IMR-90 (cell line): ENCODE results near the gene LMOD2. TPM values are rescaled to one million over a fixed set of nuclear protein-coding genes. Genes with fewer than 3 reads are reported as not detected.
A peak's percentile ranks its signal among the peaks of the same experiment; 100 is the strongest.

ENCODE experiments used
- ATAC-seq: fragments of 200-7000 bp; cut with Tn5 transposase; 2 replicates; pipeline ENCODE4 v1.9.1; 2020; ENCODE audit warnings: low read depth, mild to moderate bottlenecking, moderate library complexity
- BruUV-seq: library from RNA; stranded (reverse); fragments of 400-500 nt; replicated peaks from 2 replicates; lab custom pipeline; 2021; lab: Mats Ljungman, UMichigan
- CTCF ChIA-PET: fragments of 300-600 bp; formaldehyde crosslinking; extraction: SDS; loops from one replicate; lab custom pipeline; 2021; ENCODE audit warnings: antibody characterized with exemption; lab: Yijun Ruan, JAX
- POLR2A ChIA-PET: fragments of 300-600 bp; sonication (Branson Sonifier 250); formaldehyde crosslinking; loops from one replicate; lab custom pipeline; 2022; ENCODE audit warnings: antibody characterized with exemption; ENCODE audit not compliant: unreplicated experiment; lab: Charles Lee
- DNase-seq: peaks from one replicate; pipeline ENCODE4 v3.0.0; 2013
- H2AFZ ChIP-seq: replicated peaks from 2 replicates; pipeline ENCODE3; 2013; ENCODE audit warnings: low read length, mild to moderate bottlenecking; ENCODE audit not compliant: poor library complexity
- H2AK5ac ChIP-seq: 2 replicates; pipeline ENCODE4 v1.6.1; 2013; ENCODE audit warnings: low read depth, low read length, inconsistent platforms
- H2AK9ac ChIP-seq: replicated peaks from 2 replicates; pipeline ENCODE3; 2013; ENCODE audit warnings: mild to moderate bottlenecking, low read depth, low read length, moderate library complexity; ENCODE audit not compliant: poor library complexity
- H2BK120ac ChIP-seq: 2 replicates; pipeline ENCODE4 v1.6.1; 2013; ENCODE audit warnings: low read depth, low read length, inconsistent platforms
- H2BK15ac ChIP-seq: 3 replicates; pipeline ENCODE4 v1.6.1; 2013; ENCODE audit warnings: low read depth, low read length, inconsistent platforms
- H2BK20ac ChIP-seq: 2 replicates; pipeline ENCODE4 v1.6.1; 2013; ENCODE audit warnings: low read depth, mild to moderate bottlenecking, inconsistent platforms, low read length, moderate library complexity
- H2BK5ac ChIP-seq: 2 replicates; pipeline ENCODE4 v1.6.1; 2013; ENCODE audit warnings: mild to moderate bottlenecking, low read depth, low read length, inconsistent platforms; ENCODE audit not compliant: poor library complexity, severe bottlenecking
- H3K14ac ChIP-seq: replicated peaks from 2 replicates; pipeline ENCODE4 v1.6.1; 2013; ENCODE audit warnings: low read depth, low read length, inconsistent platforms
- H3K18ac ChIP-seq: 2 replicates; pipeline ENCODE4 v1.6.1; 2013; ENCODE audit warnings: low read depth, low read length, control low read depth
- H3K23ac ChIP-seq: 2 replicates; pipeline ENCODE4 v1.6.1; 2013; ENCODE audit warnings: low read depth, low read length, inconsistent platforms
- H3K27ac ChIP-seq: 2 replicates; pipeline ENCODE4 v1.5.1; 2013; ENCODE audit warnings: mild to moderate bottlenecking, control low read depth, low read length; ENCODE audit not compliant: insufficient read depth
- H3K27me3 ChIP-seq: 2 replicates; pipeline ENCODE4 v1.6.1; 2013; ENCODE audit warnings: low read length; ENCODE audit not compliant: control insufficient read depth, insufficient read depth
- H3K36me3 ChIP-seq: 2 replicates; pipeline ENCODE4 v1.6.1; 2013; ENCODE audit warnings: low read length, mixed read lengths; ENCODE audit not compliant: control insufficient read depth, insufficient read depth
- H3K4ac ChIP-seq: 2 replicates; pipeline ENCODE4 v1.6.1; 2013; ENCODE audit warnings: low read depth, low read length, inconsistent platforms
- H3K4me1 ChIP-seq: 2 replicates; pipeline ENCODE4 v1.6.1; 2013; ENCODE audit warnings: low read length, mixed read lengths; ENCODE audit not compliant: control insufficient read depth, insufficient read depth
- H3K4me2 ChIP-seq: 2 replicates; pipeline ENCODE4 v1.6.1; 2013; ENCODE audit warnings: low read depth, mild to moderate bottlenecking, control low read depth, low read length, moderate library complexity
- H3K4me3 ChIP-seq: 2 replicates; pipeline ENCODE4 v1.5.1; 2013; ENCODE audit warnings: low read depth, mild to moderate bottlenecking, control low read depth, low read length, moderate library complexity; ENCODE audit not compliant: insufficient read depth
- H3K56ac ChIP-seq: 2 replicates; pipeline ENCODE4 v1.6.1; 2013; ENCODE audit warnings: low read length, inconsistent platforms; ENCODE audit not compliant: insufficient read depth; ENCODE audit errors: extremely low read depth
- H3K79me1 ChIP-seq, 2 experiments: 2 replicates each; pipeline ENCODE4 v1.6.1; 2013; ENCODE audit warnings: low read length in 2 of 2, inconsistent platforms in 1 of 2, low read depth in 1 of 2
- H3K9ac ChIP-seq: 2 replicates; pipeline ENCODE4 v1.6.1; 2013; ENCODE audit warnings: low read depth, low read length, control low read depth
- H3K9me1 ChIP-seq: 2 replicates; pipeline ENCODE4 v1.6.1; 2013; ENCODE audit warnings: low read length, inconsistent platforms; ENCODE audit not compliant: insufficient read depth
- H3K9me3 ChIP-seq: 2 replicates; pipeline ENCODE4 v1.6.1; 2013; ENCODE audit warnings: low read length; ENCODE audit not compliant: control insufficient read depth, insufficient read depth
- H4K20me1 ChIP-seq: 2 replicates; pipeline ENCODE4 v1.6.1; 2013; ENCODE audit warnings: low read length, inconsistent platforms; ENCODE audit not compliant: insufficient read depth
- H4K5ac ChIP-seq: 2 replicates; pipeline ENCODE4 v1.6.1; 2013; ENCODE audit warnings: mild to moderate bottlenecking, low read depth, low read length, control low read depth
- H4K8ac ChIP-seq, 2 experiments: 2 replicates each; pipeline ENCODE4 v1.6.1; 2013; ENCODE audit warnings: low read depth in 2 of 2, low read length in 2 of 2, control low read depth in 1 of 2, inconsistent platforms in 1 of 2
- H4K91ac ChIP-seq: 2 replicates; pipeline ENCODE4 v1.6.1; 2013; ENCODE audit warnings: low read depth, low read length, inconsistent platforms; ENCODE audit not compliant: insufficient read depth
- BHLHE40 ChIP-seq: fragments of 150-350 bp; IDR thresholded peaks from 2 replicates; pipeline ENCODE4 v1.6.1; 2016; ENCODE audit warnings: mild to moderate bottlenecking, low read depth, low read length
- CEBPB ChIP-seq: IDR thresholded peaks from 2 replicates; pipeline ENCODE4 v1.6.1; 2012; ENCODE audit warnings: low read depth, low read length, improper control_type of control experiment
- CHD1 ChIP-seq: IDR thresholded peaks from 2 replicates; pipeline ENCODE4 v1.6.1; 2012; ENCODE audit warnings: low read depth, low read length, improper control_type of control experiment
- FOS ChIP-seq: fragments of 150-350 bp; IDR thresholded peaks from 2 replicates; pipeline ENCODE4 v1.6.1; 2016; ENCODE audit warnings: low read depth, low read length
- MAFK ChIP-seq: IDR thresholded peaks from 2 replicates; pipeline ENCODE4 v1.6.1; 2012; ENCODE audit warnings: low read depth, low read length, improper control_type of control experiment
- MAZ ChIP-seq: IDR thresholded peaks from 2 replicates; pipeline ENCODE4 v1.6.1; 2012; ENCODE audit warnings: low read depth, mild to moderate bottlenecking, low read length, improper control_type of control experiment, moderate library complexity, borderline replicate concordance
- MXI1 ChIP-seq: IDR thresholded peaks from 2 replicates; pipeline ENCODE4 v1.6.1; 2012; ENCODE audit warnings: low read depth, mild to moderate bottlenecking, low read length, moderate library complexity, borderline replicate concordance
- NFE2L2 ChIP-seq: fragments of 150-350 bp; IDR thresholded peaks from 2 replicates; pipeline ENCODE4 v1.6.1; 2016; ENCODE audit warnings: low read depth, mild to moderate bottlenecking, low read length
- POLR2A ChIP-seq: IDR thresholded peaks from 2 replicates; pipeline ENCODE4 v1.6.1; 2012; ENCODE audit warnings: mild to moderate bottlenecking, low read depth, low read length
- RAD21 ChIP-seq: IDR thresholded peaks from 2 replicates; pipeline ENCODE4 v1.6.1; 2012; ENCODE audit warnings: low read length, improper control_type of control experiment
- RCOR1 ChIP-seq: IDR thresholded peaks from 2 replicates; pipeline ENCODE4 v1.6.1; 2012; ENCODE audit warnings: mild to moderate bottlenecking, low read length, improper control_type of control experiment; ENCODE audit not compliant: insufficient replicate concordance
- RFX5 ChIP-seq: IDR thresholded peaks from 2 replicates; pipeline ENCODE4 v1.8.0; 2012; ENCODE audit warnings: low read depth, mild to moderate bottlenecking, low read length, moderate library complexity
- SMC3 ChIP-seq: fragments of 150-350 bp; IDR thresholded peaks from 2 replicates; pipeline ENCODE4 v1.6.1; 2016; ENCODE audit warnings: low read depth, mild to moderate bottlenecking, antibody characterized with exemption, low read length, moderate library complexity
- WGBS, 2 experiments: methylation state at CpG; one replicate each; pipeline versions ENCODE4 v1.1.5 to v1.1.7; 2013; ENCODE audit warnings: missing lambda C conversion rate in 2 of 2; ENCODE audit not compliant: insufficient read length in 1 of 2; ENCODE audit errors: extremely low coverage in 2 of 2; 5-methylcytosine and 5-hydroxymethylcytosine counted together
- dilution Hi-C: fragments of 300-500 bp; cut with HindIII; formaldehyde crosslinking; loops from one replicate; pipeline ENCODE4 v1.14.3; 2018; ENCODE audit warnings: low sequenced_read_pairs; ENCODE audit not compliant: unreplicated experiment
- in situ Hi-C: fragments of 300-500 bp; cut with MboI; formaldehyde crosslinking; loops from 3 replicates; pipeline ENCODE4 v1.14.3; 2019; ENCODE audit warnings: low sequenced_read_pairs, inconsistent platforms, mixed read lengths
- intact Hi-C: fragments of 100-400 bp; cut with micrococcal nuclease; formaldehyde crosslinking; loops from 2 replicates; pipeline ENCODE4 v1.10.0; 2022
- polyA plus RNA-seq, 3 experiments: library from polyadenylated mRNA; depleted of rRNA; stranded (reverse); fragments of >200 nt; gene quantifications; 2 replicates each; pipeline ENCODE4 v1.2.3, GENCODE V29; 2012; ENCODE audit warnings: low replicate concordance in 1 of 3
- total RNA-seq: library from RNA; depleted of rRNA; stranded (reverse); fragments of >200 nt; gene quantifications from 2 replicates; pipeline ENCODE4 v1.2.3, GENCODE V29; 2012
- TF ChIP-seq, protein P1 (sequence below): fragments of 150-350 bp; IDR thresholded peaks from 2 replicates; pipeline ENCODE4 v1.6.1; 2016; ENCODE audit warnings: low read depth, mild to moderate bottlenecking, low read length, moderate library complexity, borderline replicate concordance
- TF ChIP-seq, protein P2 (sequence below): conservative IDR thresholded peaks from 2 replicates; pipeline ENCODE4 v1.5.1; 2012; ENCODE audit warnings: mild to moderate bottlenecking, low read depth, low read length, improper control_type of control experiment
- TF ChIP-seq, protein P3 (sequence below): fragments of 150-350 bp; IDR thresholded peaks from 2 replicates; pipeline ENCODE4 v1.6.1; 2017; ENCODE audit warnings: mild to moderate bottlenecking, antibody characterized with exemption, low read length, low read depth

LMOD2 gene
- total and polyA plus RNA-seq, 2 of the 4 experiments (the other 2 are of a cell fraction), result not detected

DNA sequence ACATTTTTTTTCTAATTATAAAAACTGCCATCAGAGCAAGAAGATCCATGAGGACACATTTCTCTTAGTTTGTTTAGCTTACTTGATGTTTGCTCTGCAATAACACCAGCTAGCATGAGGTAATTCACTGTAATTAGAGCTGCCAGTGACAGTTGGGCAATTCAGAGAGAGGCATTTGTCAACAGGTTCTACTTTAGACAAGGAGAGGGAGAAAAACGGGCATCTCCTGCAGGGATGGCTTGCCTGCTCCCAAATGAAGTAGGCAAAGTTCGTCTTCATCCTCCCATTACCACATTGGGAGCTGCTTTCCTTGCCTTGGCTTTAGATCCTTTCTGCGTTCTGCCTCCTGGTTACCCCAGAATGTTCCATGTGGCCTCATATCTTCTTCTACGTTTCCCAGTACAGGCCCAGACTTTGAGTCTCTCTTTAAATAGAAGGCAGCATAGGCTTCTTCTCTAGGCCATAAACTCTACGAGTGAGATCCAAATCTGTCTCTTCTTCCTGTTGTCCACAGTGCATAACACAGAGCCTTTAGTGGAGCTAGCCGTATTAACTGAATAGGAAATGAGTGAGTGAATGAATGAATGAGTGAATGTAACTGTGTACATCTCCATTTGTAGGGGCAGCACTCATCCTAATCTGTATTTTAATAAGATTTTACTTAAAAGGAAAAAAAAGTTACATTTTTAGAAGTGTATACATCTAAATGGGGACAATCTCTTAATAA lies 32.8 kb upstream of the LMOD2 start:
- Histone ChIP-seq H2AFZ (no peak overlapping the region), H4K8ac (no peak overlapping the region), H4K5ac (no peak overlapping the region), H2BK20ac (no peak overlapping the region), H3K4me3 (no peak overlapping the region), H2BK5ac (no peak overlapping the region), H3K36me3 (no peaks in the 10 kb centered on the region), H3K27ac (no peak overlapping the region), H3K27me3 (peaks cover 2% of the 10 kb centered on the region; the same call in 1 of the 2 replicates), H3K9me3 (no peaks in the 10 kb centered on the region), H3K9ac (no peak overlapping the region), H3K18ac (no peak overlapping the region), H3K14ac (no peak overlapping the region), H3K4ac (no peak overlapping the region), H3K56ac (no peak overlapping the region), H2BK120ac (no peak overlapping the region), H3K79me1 (no peaks in the 10 kb centered on the region), H3K4me1 (peaks cover 3% of the 10 kb centered on the region; the same call in 1 of the 2 replicates), H2AK9ac (no peak overlapping the region), H3K4me2 (no peak overlapping the region), H2BK15ac (no peak overlapping the region), H4K20me1 (no peaks in the 10 kb centered on the region), H3K23ac (no peak overlapping the region; the same call in 1 of the 2 replicates), H4K91ac (no peak overlapping the region), H3K9me1 (no peaks in the 10 kb centered on the region), H2AK5ac (no peak overlapping the region)
- in situ Hi-C loops, result no loop called here
- ATAC-seq (peak; percentile 57), DNase-seq (no peak)
- TF ChIP-seq, protein P1, sequence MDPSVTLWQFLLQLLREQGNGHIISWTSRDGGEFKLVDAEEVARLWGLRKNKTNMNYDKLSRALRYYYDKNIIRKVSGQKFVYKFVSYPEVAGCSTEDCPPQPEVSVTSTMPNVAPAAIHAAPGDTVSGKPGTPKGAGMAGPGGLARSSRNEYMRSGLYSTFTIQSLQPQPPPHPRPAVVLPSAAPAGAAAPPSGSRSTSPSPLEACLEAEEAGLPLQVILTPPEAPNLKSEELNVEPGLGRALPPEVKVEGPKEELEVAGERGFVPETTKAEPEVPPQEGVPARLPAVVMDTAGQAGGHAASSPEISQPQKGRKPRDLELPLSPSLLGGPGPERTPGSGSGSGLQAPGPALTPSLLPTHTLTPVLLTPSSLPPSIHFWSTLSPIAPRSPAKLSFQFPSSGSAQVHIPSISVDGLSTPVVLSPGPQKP, result no peak
- TF ChIP-seq POLR2A (no peak), RAD21 (no peak), SMC3 (no peak), BHLHE40 (no peak), MAFK (no peak), RFX5 (no peak), CHD1 (no peak), FOS (no peak), RCOR1 (no peak), MXI1 (no peak), NFE2L2 (no peak), MAZ (no peak), CEBPB (no peak)
- TF ChIP-seq, protein P2, sequence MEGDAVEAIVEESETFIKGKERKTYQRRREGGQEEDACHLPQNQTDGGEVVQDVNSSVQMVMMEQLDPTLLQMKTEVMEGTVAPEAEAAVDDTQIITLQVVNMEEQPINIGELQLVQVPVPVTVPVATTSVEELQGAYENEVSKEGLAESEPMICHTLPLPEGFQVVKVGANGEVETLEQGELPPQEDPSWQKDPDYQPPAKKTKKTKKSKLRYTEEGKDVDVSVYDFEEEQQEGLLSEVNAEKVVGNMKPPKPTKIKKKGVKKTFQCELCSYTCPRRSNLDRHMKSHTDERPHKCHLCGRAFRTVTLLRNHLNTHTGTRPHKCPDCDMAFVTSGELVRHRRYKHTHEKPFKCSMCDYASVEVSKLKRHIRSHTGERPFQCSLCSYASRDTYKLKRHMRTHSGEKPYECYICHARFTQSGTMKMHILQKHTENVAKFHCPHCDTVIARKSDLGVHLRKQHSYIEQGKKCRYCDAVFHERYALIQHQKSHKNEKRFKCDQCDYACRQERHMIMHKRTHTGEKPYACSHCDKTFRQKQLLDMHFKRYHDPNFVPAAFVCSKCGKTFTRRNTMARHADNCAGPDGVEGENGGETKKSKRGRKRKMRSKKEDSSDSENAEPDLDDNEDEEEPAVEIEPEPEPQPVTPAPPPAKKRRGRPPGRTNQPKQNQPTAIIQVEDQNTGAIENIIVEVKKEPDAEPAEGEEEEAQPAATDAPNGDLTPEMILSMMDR, result no peak
- TF ChIP-seq, protein P3, sequence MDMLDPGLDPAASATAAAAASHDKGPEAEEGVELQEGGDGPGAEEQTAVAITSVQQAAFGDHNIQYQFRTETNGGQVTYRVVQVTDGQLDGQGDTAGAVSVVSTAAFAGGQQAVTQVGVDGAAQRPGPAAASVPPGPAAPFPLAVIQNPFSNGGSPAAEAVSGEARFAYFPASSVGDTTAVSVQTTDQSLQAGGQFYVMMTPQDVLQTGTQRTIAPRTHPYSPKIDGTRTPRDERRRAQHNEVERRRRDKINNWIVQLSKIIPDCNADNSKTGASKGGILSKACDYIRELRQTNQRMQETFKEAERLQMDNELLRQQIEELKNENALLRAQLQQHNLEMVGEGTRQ, result no peak
- dilution Hi-C loops, result no loop called here
- BruUV-seq, result no TSS peak
- POLR2A ChIA-PET, result no interaction called here
- CTCF ChIA-PET, result interaction anchor here (0.9 kb wide), 1 partner anchor 42 kb away, joined by 3 read pairs; no protein-coding TSS in a partner anchor
- WGBS, 2 experiments, result no CpG with 5 or more reads among the region's 6 CpGs
- intact Hi-C loops, result no loop called here
